ENCODE data around the gene HBG2. TPM values are rescaled to one million over a fixed set of nuclear protein-coding genes. Genes with fewer than 3 reads are reported as not detected.
"Not testable (repeated sequence)": the region's sequence is repeated elsewhere in the genome, so short reads cannot be mapped to it uniquely, and the experiment has no call there.

HBG2 gene
- total RNA-seq, 1 donor from 2014 or later: not detected

DNA sequence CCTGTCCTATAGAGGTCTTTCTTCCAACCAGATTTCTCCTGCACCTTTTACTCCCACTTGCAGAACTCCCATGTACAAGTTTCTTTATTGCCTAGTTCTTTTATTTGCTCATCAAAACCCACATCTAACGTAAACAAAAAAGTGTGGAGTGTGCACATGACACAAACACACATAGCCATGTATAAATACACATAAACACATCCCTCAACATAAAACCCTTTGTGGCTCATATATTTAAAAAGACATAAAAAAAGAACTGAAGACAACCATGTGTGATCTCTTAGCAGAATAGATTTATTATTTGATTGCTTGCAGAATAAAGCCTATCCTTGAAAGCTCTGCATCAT lies 1.7 kb downstream of the HBG2 start:
- Mint-ChIP-seq H3K27me3 (ENCODE audit: insufficient read depth) (no peaks in the 10 kb centered on the region), H3K4me3 (no peak overlapping the region), H3K9me3 (no peaks in the 10 kb centered on the region), H3K36me3 (ENCODE audit: low read depth) (no peaks in the 10 kb centered on the region), H3K27ac (no peak overlapping the region), H3K4me1 (ENCODE audit: low read depth) (no peaks in the 10 kb centered on the region)
- no peak for DNase-seq (ENCODE audit: low spot score)
- intact Hi-C loops (cut with micrococcal nuclease): no loop called here

GRCh38 chr11:5252192-5252918 lies 2.2 kb downstream of the HBG2 start:
- Mint-ChIP-seq H3K4me1 (ENCODE audit: low read depth) (no peaks in the 10 kb centered on the region), H3K4me3 (no peak overlapping the region), H3K27me3 (ENCODE audit: insufficient read depth) (no peaks in the 10 kb centered on the region), H3K36me3 (ENCODE audit: low read depth) (no peaks in the 10 kb centered on the region), H3K27ac (no peak overlapping the region), H3K9me3 (no peaks in the 10 kb centered on the region)
- intact Hi-C loops (cut with micrococcal nuclease): no loop called here
- no peak for DNase-seq (ENCODE audit: low spot score)

DNA sequence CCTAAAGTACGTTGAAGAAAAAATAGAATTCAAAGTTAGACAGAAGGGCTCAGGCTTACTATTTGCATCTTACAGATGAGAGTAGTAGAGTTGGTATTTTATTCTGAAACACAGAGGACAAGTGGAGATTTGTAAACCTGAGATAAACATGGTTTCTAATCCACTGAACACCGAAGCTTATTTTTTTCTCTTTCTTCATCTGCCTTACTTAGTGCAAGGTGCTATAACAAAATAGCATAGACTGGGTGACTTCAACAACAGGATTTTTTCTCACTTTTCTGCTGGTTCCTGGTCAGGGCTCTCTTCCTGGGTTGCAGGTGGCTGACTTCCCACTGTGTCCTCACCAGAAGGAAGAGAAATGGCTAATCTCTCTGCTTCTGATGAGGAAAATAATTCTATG lies 2.8 kb downstream of the HBG2 start:
- H3K9me3 Mint-ChIP-seq: no peaks in the 10 kb centered on the region
- DNase-seq (ENCODE audit: low spot score): no peak
- H3K4me3 Mint-ChIP-seq: no peak overlapping the region
- H3K27me3 Mint-ChIP-seq (ENCODE audit: insufficient read depth): no peaks in the 10 kb centered on the region
- H3K27ac Mint-ChIP-seq: no peak overlapping the region
- no peaks in the 10 kb centered on the region for H3K36me3 Mint-ChIP-seq (ENCODE audit: low read depth)
- no peaks in the 10 kb centered on the region for H3K4me1 Mint-ChIP-seq (ENCODE audit: low read depth)
- intact Hi-C loops (cut with micrococcal nuclease): no loop called here

DNA sequence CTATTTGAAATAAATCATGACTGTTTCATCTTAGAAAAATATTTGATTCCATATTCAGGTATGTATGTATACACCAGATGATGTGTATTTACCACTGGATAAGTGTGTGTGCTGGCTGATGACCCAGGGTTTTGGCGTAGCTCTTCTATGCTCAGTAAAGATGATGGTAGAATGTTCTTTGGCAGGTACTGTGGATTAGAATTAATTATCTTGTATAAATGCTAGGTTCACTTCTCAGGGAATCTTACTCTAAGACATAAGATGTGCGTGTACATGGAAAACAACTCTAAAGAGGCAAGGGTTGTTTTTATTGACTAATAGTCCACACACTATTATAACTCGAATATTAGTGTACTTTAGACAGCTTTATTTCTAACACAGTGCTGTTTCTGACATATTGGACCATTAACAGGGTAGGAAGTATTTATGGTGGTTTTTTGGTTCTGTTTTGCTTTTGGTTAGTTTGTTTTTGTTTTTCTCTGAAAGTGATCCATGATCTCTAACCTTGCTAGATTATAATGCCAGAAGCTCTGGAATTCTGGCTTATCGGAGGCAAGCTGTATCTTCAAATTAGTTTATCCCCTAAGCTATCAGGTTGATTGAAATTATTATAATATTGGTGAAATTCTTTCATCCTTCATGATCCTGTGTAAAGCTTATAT lies 3.9 kb downstream of the HBG2 start:
- H3K27ac Mint-ChIP-seq: no peak overlapping the region
- intact Hi-C loops (cut with micrococcal nuclease): no loop called here
- H3K4me1 Mint-ChIP-seq (ENCODE audit: low read depth): no peaks in the 10 kb centered on the region

DNA sequence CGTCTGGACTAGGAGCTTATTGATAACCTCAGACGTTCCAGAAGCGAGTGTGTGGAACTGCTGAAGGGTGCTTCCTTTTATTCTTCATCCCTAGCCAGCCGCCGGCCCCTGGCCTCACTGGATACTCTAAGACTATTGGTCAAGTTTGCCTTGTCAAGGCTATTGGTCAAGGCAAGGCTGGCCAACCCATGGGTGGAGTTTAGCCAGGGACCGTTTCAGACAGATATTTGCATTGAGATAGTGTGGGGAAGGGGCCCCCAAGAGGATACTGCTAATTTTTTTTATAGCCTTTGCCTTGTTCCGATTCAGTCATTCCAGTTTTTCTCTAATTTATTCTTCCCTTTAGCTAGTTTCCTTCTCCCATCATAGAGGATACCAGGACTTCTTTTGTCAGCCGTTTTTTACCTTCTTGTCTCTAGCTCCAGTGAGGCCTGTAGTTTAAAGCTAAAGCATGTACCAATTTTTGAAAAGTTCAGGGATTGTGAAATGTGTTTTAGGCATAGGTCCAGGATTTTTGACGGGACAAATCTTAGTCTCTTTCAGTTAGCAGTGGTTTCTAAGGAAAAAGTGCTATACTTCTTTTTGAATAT lies 4.7 kb downstream of the HBG2 start, which contains the start of gene HBG1:
Gene HBG1 (minus strand): TSS at position 51 of the 590 bp plus-strand sequence. CDS start 53 bp downstream, outside the sequence.
- H3K4me1 Mint-ChIP-seq (ENCODE audit: low read depth); intact Hi-C loops (cut with micrococcal nuclease); H3K27me3 Mint-ChIP-seq (ENCODE audit: insufficient read depth); H3K27ac Mint-ChIP-seq; H3K4me3 Mint-ChIP-seq; DNase-seq (ENCODE audit: low spot score); H3K36me3 Mint-ChIP-seq (ENCODE audit: low read depth); H3K9me3 Mint-ChIP-seq: not testable (repeated sequence)

More for the DNA sequence above, 3.9 kb downstream of the HBG2 start:
- no peak for DNase-seq (ENCODE audit: low spot score)
- no peak overlapping the region for H3K4me3 Mint-ChIP-seq
- no peaks in the 10 kb centered on the region for H3K36me3 Mint-ChIP-seq (ENCODE audit: low read depth)
- H3K27me3 Mint-ChIP-seq (ENCODE audit: insufficient read depth): no peaks in the 10 kb centered on the region
- H3K9me3 Mint-ChIP-seq: no peaks in the 10 kb centered on the region

- H3K4me3 Mint-ChIP-seq; H3K9me3 Mint-ChIP-seq; H3K27ac Mint-ChIP-seq; H3K36me3 Mint-ChIP-seq (ENCODE audit: low read depth); intact Hi-C loops (cut with micrococcal nuclease); H3K27me3 Mint-ChIP-seq (ENCODE audit: insufficient read depth); DNase-seq (ENCODE audit: low spot score); H3K4me1 Mint-ChIP-seq (ENCODE audit: low read depth): not testable (repeated sequence)
These were observed 6.1 kb downstream of the HBG2 start for GRCh38 chr11:5248498-5248897.

DNA sequence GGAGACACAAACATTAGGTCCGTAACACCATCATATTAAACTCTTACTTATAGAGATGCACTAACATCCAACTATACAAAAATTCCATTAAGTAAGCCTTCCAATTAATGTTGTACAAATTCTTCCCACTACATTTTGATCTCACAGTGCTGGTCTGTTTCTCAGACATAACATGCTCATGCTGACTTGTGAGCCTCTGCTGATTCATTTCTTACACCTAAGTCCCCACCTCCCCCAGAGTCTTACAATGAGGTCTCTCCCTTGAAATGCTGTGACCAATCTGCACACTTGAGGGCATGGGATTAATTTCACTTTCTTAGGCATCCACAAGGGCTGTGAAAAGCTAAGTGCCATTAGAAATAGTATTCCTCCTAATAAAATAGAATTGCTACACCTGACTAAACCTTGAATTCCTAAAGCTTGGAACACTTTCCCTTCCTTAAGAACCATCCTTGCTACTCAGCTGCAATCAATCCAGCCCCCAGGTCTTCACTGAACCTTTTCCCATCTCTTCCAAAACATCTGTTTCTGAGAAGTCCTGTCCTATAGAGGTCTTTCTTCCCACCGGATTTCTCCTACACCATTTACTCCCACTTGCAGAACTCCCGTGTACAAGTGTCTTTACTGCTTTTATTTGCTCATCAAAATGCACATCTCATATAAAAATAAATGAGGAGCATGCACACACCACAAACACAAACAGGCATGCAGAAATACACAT lies 6.9 kb downstream of the HBG2 start:
- Mint-ChIP-seq H3K4me1 (ENCODE audit: low read depth) (no peaks in the 10 kb centered on the region), H3K4me3 (no peak overlapping the region), H3K27ac (no peak overlapping the region), H3K9me3 (no peaks in the 10 kb centered on the region), H3K27me3 (ENCODE audit: insufficient read depth) (peaks cover 2% of the 10 kb centered on the region), H3K36me3 (ENCODE audit: low read depth) (no peaks in the 10 kb centered on the region)
- DNase-seq (ENCODE audit: low spot score): no peak
- intact Hi-C loops (cut with micrococcal nuclease): no loop called here

DNA sequence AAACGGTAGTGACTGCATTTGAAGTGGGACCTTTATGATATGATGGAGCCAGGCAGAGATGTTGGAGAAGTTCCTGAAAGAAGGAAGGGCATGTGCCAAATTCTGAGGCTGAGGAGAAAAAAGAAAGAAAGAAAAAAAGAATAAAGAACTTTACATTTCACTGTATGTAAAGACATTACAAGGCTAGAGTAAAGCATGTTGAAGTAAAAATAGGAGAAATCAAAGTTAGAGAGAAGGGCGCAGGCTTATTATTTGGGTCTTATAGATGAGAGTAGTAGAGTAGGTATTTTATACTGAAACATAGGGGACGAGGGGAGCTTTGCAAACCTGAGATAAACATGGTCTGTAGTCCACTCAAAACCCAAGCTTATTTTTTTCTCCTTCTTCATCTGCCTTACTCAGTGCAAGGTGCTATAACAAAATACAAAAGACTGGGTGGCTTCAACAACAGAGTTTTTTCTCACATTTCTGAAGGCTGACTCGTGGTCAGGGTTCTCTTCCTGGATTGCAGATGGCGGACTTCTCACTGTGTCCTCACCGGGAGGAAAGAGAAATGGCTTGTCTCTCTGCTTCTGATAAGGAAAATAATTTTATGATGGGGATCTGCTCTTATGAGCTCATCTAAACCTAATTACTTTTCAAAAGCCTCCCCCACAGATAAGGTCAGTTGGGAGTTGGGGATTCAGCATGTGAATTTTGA lies 7.7 kb downstream of the HBG2 start:
- H3K27me3 Mint-ChIP-seq (ENCODE audit: insufficient read depth): peaks cover 2% of the 10 kb centered on the region
- no peaks in the 10 kb centered on the region for H3K36me3 Mint-ChIP-seq (ENCODE audit: low read depth)
- H3K4me1 Mint-ChIP-seq (ENCODE audit: low read depth): no peaks in the 10 kb centered on the region
- H3K27ac Mint-ChIP-seq: no peak overlapping the region
- intact Hi-C loops (cut with micrococcal nuclease): no loop called here
- no peak for DNase-seq (ENCODE audit: low spot score)
- no peak overlapping the region for H3K4me3 Mint-ChIP-seq
- H3K9me3 Mint-ChIP-seq: no peaks in the 10 kb centered on the region

GRCh38 chr11:5245155-5245554 lies 9.4 kb downstream of the HBG2 start:
- H3K9me3 Mint-ChIP-seq: no peaks in the 10 kb centered on the region
- peaks cover 2% of the 10 kb centered on the region for H3K27me3 Mint-ChIP-seq (ENCODE audit: insufficient read depth)
- no peak for DNase-seq (ENCODE audit: low spot score)
- H3K4me1 Mint-ChIP-seq (ENCODE audit: low read depth): no peaks in the 10 kb centered on the region
- intact Hi-C loops (cut with micrococcal nuclease): no loop called here
- H3K36me3 Mint-ChIP-seq (ENCODE audit: low read depth): no peaks in the 10 kb centered on the region
- H3K4me3 Mint-ChIP-seq: no peak overlapping the region
- H3K27ac Mint-ChIP-seq: no peak overlapping the region

GRCh38 chr11:5243816-5244180 lies 10.8 kb downstream of the HBG2 start:
- no peak for DNase-seq (ENCODE audit: low spot score)
- Mint-ChIP-seq H3K27ac (no peak overlapping the region), H3K9me3 (no peaks in the 10 kb centered on the region), H3K4me3 (no peak overlapping the region), H3K36me3 (ENCODE audit: low read depth) (no peaks in the 10 kb centered on the region), H3K4me1 (ENCODE audit: low read depth) (no peaks in the 10 kb centered on the region), H3K27me3 (ENCODE audit: insufficient read depth) (peaks cover 2% of the 10 kb centered on the region)
- intact Hi-C loops (cut with micrococcal nuclease): no loop called here

DNA sequence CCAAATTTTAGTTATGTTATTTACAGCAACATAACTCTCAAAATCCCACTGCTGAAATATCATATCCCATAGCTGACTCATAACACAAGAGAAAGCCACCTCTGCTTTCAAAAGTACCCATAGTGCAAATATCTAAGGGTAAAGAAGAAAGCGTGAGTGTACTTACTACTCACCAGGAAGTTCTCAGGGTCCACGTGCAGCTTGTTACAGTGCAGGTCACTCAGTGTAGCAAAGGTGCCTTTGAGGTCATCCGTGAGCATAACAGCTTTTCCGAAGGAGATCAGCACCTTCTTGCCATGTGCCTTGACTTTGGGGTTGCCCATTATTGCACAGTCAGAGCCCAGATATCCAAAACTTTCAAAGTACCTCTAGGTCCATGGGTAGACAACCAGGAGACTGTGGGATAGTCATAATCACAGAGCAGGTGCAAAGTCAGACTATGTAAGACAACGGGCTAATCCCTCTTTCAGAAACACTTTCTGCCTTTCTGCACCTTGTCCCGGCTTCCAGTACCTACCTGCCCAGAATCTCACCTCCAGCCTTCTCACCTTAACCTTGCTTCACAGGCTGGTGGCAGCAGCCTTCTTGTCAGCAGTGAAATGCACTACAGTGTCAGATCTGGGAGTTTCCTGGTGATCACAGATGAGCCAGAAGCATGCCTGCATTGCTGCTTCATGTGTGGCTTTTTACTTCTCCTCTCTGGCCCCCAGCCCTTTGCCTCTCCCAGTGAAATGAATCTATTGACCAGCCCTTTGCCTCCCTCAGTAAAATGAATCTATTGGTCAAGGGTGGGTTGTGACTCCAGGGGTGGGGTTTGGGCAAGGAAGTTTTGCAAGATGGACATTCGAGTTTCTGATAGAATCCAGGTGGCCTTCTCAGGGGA lies 11.4 kb downstream of the HBG2 start:
- no peak overlapping the region for H3K27ac Mint-ChIP-seq
- no peak for DNase-seq (ENCODE audit: low spot score)
- no peak overlapping the region for H3K4me3 Mint-ChIP-seq
- intact Hi-C loops (cut with micrococcal nuclease): no loop called here
- H3K4me1 Mint-ChIP-seq (ENCODE audit: low read depth): no peaks in the 10 kb centered on the region
- H3K9me3 Mint-ChIP-seq: no peaks in the 10 kb centered on the region
- no peaks in the 10 kb centered on the region for H3K36me3 Mint-ChIP-seq (ENCODE audit: low read depth)
- H3K27me3 Mint-ChIP-seq (ENCODE audit: insufficient read depth): peaks cover 2% of the 10 kb centered on the region

DNA sequence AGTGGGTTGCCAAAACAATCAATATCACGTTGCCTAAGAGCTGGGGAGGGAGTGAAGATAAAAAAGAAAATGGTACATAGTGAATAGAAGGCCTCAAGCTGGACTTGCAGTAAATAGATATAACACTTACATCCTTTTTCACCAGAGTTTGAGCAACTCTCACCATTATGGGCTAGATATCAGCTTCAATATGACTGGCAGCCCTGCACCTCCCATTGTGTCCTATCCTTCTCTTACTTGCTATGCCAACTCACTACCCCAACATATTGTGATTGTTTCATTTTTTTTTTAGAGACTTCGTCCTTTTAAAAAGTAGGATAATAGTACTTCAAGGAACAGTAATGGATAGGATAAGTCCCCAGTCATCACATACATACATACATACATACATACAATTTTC lies 12.4 kb downstream of the HBG2 start:
- H3K4me3 Mint-ChIP-seq: no peak overlapping the region
- H3K36me3 Mint-ChIP-seq (ENCODE audit: low read depth): no peaks in the 10 kb centered on the region
- intact Hi-C loops (cut with micrococcal nuclease): no loop called here
- DNase-seq (ENCODE audit: low spot score): no peak
- no peaks in the 10 kb centered on the region for H3K4me1 Mint-ChIP-seq (ENCODE audit: low read depth)
- peaks cover 2% of the 10 kb centered on the region for H3K27me3 Mint-ChIP-seq (ENCODE audit: insufficient read depth)
- no peaks in the 10 kb centered on the region for H3K9me3 Mint-ChIP-seq
- no peak overlapping the region for H3K27ac Mint-ChIP-seq

Measured in activated T-helper 1 cell treated with anti-CD3 and anti-CD28 coated beads, Interleukin-12 subunit alpha, Interleukin-12 subunit beta, Interleukin-2, Interleukin-4 antibody, amounts not matched to agents 30 ng/mL and 10 ng/mL and 1 ng/mL, durations not matched to agents 14 hours and 24 hours and 36 hours (primary cell).